ENCODE data around the gene IGSF21.

GRCh38 chr1:18175051-18175450 is 67.5 kb downstream of the IGSF21 start:
- TF ChIP-seq EZH2 (IDR thresholded peaks at IDR 0.05; ENCODE audit: borderline replicate concordance, insufficient read depth, low read depth, low read length, poor library complexity, severe bottlenecking) (no peak), CTCF (IDR thresholded peaks at IDR 0.05) (no peak)
